Panc1 (cell line): Measurements from ENCODE around the gene HERC3. TPM values are rescaled to one million over a fixed set of nuclear protein-coding genes. Genes with fewer than 3 reads are reported as not detected.

Source experiments
- ATAC-seq: fragments of 200-7000 bp; cut with Tn5 transposase; 2 replicates; pipeline ENCODE4 v1.9.1; 2020; ENCODE audit warnings: mild to moderate bottlenecking, moderate library complexity
- BruUV-seq: library from RNA; stranded (reverse); fragments of 400-500 nt; replicated peaks from 2 replicates; lab custom pipeline; 2021; lab: Mats Ljungman, UMichigan
- CTCF ChIA-PET: fragments of 300-600 bp; sonication (Branson Sonifier 250); formaldehyde crosslinking; loops from one replicate; lab custom pipeline; 2022; ENCODE audit warnings: antibody characterized with exemption; lab: Charles Lee
- POLR2A ChIA-PET: fragments of 300-600 bp; sonication (Branson Sonifier 250); formaldehyde crosslinking; loops from one replicate; lab custom pipeline; 2022; ENCODE audit warnings: antibody characterized with exemption; lab: Charles Lee
- DNase-seq: peaks from one replicate; pipeline ENCODE4 v3.0.0-alpha.2; 2010; ENCODE audit warnings: low read depth, low spot score
- H3K27ac ChIP-seq: 2 replicates; pipeline ENCODE4 v1.5.1; 2011; ENCODE audit warnings: mild to moderate bottlenecking, low read length, inconsistent platforms
- H3K27me3 ChIP-seq: fragments of 200-500 bp; sonication (Bioruptor generic); 2 replicates; pipeline ENCODE4 v1.6.0; 2014; ENCODE audit warnings: low read length, inconsistent platforms; ENCODE audit not compliant: control insufficient read depth, insufficient read depth
- H3K36me3 ChIP-seq: fragments of 200-500 bp; sonication (Bioruptor generic); 2 replicates; pipeline ENCODE4 v1.5.1; 2014; ENCODE audit warnings: inconsistent platforms, mild to moderate bottlenecking, low read length, moderate library complexity; ENCODE audit not compliant: control insufficient read depth, insufficient read depth
- H3K4me1 ChIP-seq: 2 replicates; pipeline ENCODE4 v1.5.1; 2011; ENCODE audit warnings: inconsistent platforms, mild to moderate bottlenecking, low read length, moderate library complexity; ENCODE audit not compliant: control insufficient read depth, insufficient read depth
- H3K4me3 ChIP-seq, 2 experiments: 2 replicates each; pipeline ENCODE4 v1.5.1; 2011 to 2012; ENCODE audit warnings: low read depth in 2 of 2, low read length in 2 of 2, mild to moderate bottlenecking in 2 of 2, inconsistent platforms in 1 of 2, moderate library complexity in 1 of 2
- H3K9me3 ChIP-seq: fragments of 200-500 bp; sonication (Bioruptor generic); 2 replicates; pipeline ENCODE4 v1.5.1; 2014; ENCODE audit warnings: low read depth, mild to moderate bottlenecking, inconsistent platforms, low read length, moderate library complexity; ENCODE audit not compliant: control insufficient read depth, insufficient read depth
- CTCF ChIP-seq: fragments of 450-650 bp; IDR thresholded peaks from 2 replicates; pipeline ENCODE4 v1.5.1; 2017; ENCODE audit warnings: mild to moderate bottlenecking
- POLR2AphosphoS5 ChIP-seq: IDR thresholded peaks from 2 replicates; pipeline ENCODE4 v1.6.1; 2012; ENCODE audit warnings: mild to moderate bottlenecking, low read depth, low read length, moderate library complexity
- REST ChIP-seq, 2 experiments: IDR thresholded peaks; 2 replicates each; pipeline ENCODE4 v1.6.1; 2011 to 2012; ENCODE audit warnings: low read depth in 2 of 2, control low read depth in 1 of 2, low read length in 1 of 2, mild to moderate bottlenecking in 1 of 2, moderate library complexity in 1 of 2; ENCODE audit not compliant: insufficient read depth in 1 of 2
- SIN3A ChIP-seq: IDR thresholded peaks from 2 replicates; pipeline ENCODE4 v1.6.1; 2012; ENCODE audit warnings: low read depth, mild to moderate bottlenecking, low read length, moderate library complexity, borderline replicate concordance; ENCODE audit not compliant: insufficient read depth
- TCF7L2 ChIP-seq: IDR thresholded peaks from 2 replicates; pipeline ENCODE4 v1.6.1; 2011; ENCODE audit warnings: mild to moderate bottlenecking, low read depth, low read length, inconsistent platforms
- in situ Hi-C: cut with HindIII; loops from 2 replicates; pipeline ENCODE4 v1.10.0; 2016; ENCODE audit warnings: low sequenced_read_pairs, low pct_unique_long_range_greater_than_20kb
- intact Hi-C: fragments of 100-400 bp; cut with micrococcal nuclease; formaldehyde crosslinking; loops from one replicate; pipeline ENCODE4 v1.10.0; 2022; ENCODE audit not compliant: unreplicated experiment
- total RNA-seq: library from RNA; stranded (reverse); gene quantifications from one replicate; pipeline ENCODE4 v1.2.1, GENCODE V29; 2021; ENCODE audit not compliant: unreplicated experiment

The HERC3 gene
- total RNA-seq, 1 experiment from 2014 or later, result 1.1 TPM

GRCh38 chr4:88702782-88703181, 110.5 kb downstream of the HERC3 start:
- DNase-seq, result no peak
- no peak overlapping the region for H3K27ac ChIP-seq
- TF ChIP-seq SIN3A (no peak), CTCF (no peak), POLR2AphosphoS5 (no peak), TCF7L2 (no peak), REST (IDR thresholded peaks at IDR 0.05; ENCODE audit: insufficient read depth in 1 of 2, low read depth in 2 of 2, low read length in 1 of 2) (no peak)
- ChIA-PET POLR2A (no interaction called here), CTCF (no interaction called here)
- H3K9me3 ChIP-seq, result no peaks in the 10 kb centered on the region
- in situ Hi-C loops (no loop called here), intact Hi-C loops (loop anchor here (10.0 kb wide), 1 partner anchor 92 kb away; no protein-coding TSS in a partner anchor)
- no peaks in the 10 kb centered on the region for H3K4me1 ChIP-seq
- H3K4me3 ChIP-seq, result no peak overlapping the region
- ATAC-seq, result no peak
- no peaks in the 10 kb centered on the region for H3K27me3 ChIP-seq
- H3K36me3 ChIP-seq, result no peaks in the 10 kb centered on the region
- BruUV-seq, result no TSS peak

GRCh38 chr4:88705223-88705622, 112.9 kb downstream of the HERC3 start:
- H3K27ac ChIP-seq, result no peak overlapping the region
- no peaks in the 10 kb centered on the region for H3K4me1 ChIP-seq
- no peak for TF ChIP-seq REST (IDR thresholded peaks at IDR 0.05; ENCODE audit: insufficient read depth in 1 of 2, low read depth in 2 of 2, low read length in 1 of 2)
- TF ChIP-seq CTCF, result no peak
- TF ChIP-seq POLR2AphosphoS5, result no peak
- no peak for TF ChIP-seq SIN3A
- no peak for TF ChIP-seq TCF7L2
- intact Hi-C loops (loop anchor here (5.0 to 10.0 kb wide), 2 partner anchors 90 to 317 kb away; no protein-coding TSS in a partner anchor), in situ Hi-C loops (no loop called here)
- no TSS peak for BruUV-seq
- no peak overlapping the region for H3K4me3 ChIP-seq
- ChIA-PET POLR2A (no interaction called here), CTCF (no interaction called here)
- H3K9me3 ChIP-seq, result no peaks in the 10 kb centered on the region
- DNase-seq (no peak), ATAC-seq (no peak)
- H3K27me3 ChIP-seq, result no peaks in the 10 kb centered on the region
- no peaks in the 10 kb centered on the region for H3K36me3 ChIP-seq
